Lower lobe of right lung (tissue), 2 donors: ENCODE results near the gene DST. TPM values are rescaled to one million over a fixed set of nuclear protein-coding genes. Genes with fewer than 3 reads are reported as not detected.

Experiments
- ATAC-seq, 2 donors: fragments of 200-7000 bp; cut with Tn5 transposase; one replicate each; pipeline ENCODE4 v1.9.1; 2020 to 2022; ENCODE audit warnings: mild to moderate bottlenecking in 2 of 2, moderate library complexity in 2 of 2
- DNase-seq: peaks from one replicate; pipeline ENCODE4 v3.0.0-alpha.2; 2020
- H3K27ac ChIP-seq: fragments of 200-600 bp; one replicate; pipeline ENCODE4 v1.8.0; 2022
- H3K27me3 ChIP-seq: fragments of 200-600 bp; one replicate; pipeline ENCODE4 v1.8.0; 2022; ENCODE audit warnings: low read depth
- H3K36me3 ChIP-seq: fragments of 200-600 bp; one replicate; pipeline ENCODE4 v1.8.0; 2022; ENCODE audit warnings: mild to moderate bottlenecking
- H3K4me1 ChIP-seq: fragments of 200-600 bp; one replicate; pipeline ENCODE4 v1.8.0; 2022
- H3K4me3 ChIP-seq: fragments of 200-600 bp; one replicate; pipeline ENCODE4 v1.8.0; 2022; ENCODE audit warnings: mild to moderate bottlenecking
- H3K9me3 ChIP-seq: fragments of 200-600 bp; one replicate; pipeline ENCODE4 v1.8.0; 2022
- intact Hi-C: fragments of 100-400 bp; cut with DNase I; formaldehyde crosslinking; loops from one replicate; pipeline ENCODE4 v1.11.0; 2022
- total RNA-seq: library from RNA; stranded (reverse); fragmentation: NEBNext Ultra II Directional; extraction: Animal tissue kit (Norgen Biotek cat#: 25700); gene quantifications from one replicate; pipeline ENCODE4 v1.2.1, GENCODE V29; 2021
- TF ChIP-seq, protein P1 (sequence below): fragments of 200-600 bp; IDR thresholded peaks from one replicate; pipeline ENCODE4 v1.8.0; 2022; ENCODE audit warnings: antibody characterized with exemption, mild to moderate bottlenecking
- donor health status: DM: no; HTN: yes; CAD: no; lungs with severe emphysema.

Gene DST
- total RNA-seq, 1 donor from 2014 or later: 327 TPM

DNA sequence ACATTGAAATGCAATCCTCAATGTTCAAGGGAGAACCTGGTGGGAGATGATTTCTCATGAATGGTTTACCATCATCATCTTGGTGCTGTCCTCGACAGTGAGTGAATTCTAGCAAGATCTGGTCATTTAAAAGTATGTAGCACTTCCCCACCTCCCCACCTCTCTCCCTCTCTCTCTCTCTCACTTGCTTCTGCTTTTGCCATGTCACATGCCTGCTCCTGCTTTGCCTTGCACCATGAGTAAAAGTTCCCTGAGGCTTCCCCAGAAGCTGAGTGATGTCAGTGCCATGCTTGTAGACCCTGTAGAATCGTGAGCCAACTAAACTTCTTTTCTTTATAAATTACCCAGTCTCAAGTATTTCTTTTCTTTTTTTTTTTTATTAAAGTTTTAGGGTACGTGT lies 60.5 kb downstream of the DST start:
- H3K4me3 ChIP-seq: no peak overlapping the region
- DNase-seq: no peak
- H3K27ac ChIP-seq: no peak overlapping the region
- intact Hi-C loops: no loop called here
- ATAC-seq: peak; percentile 23 to 52
- no peaks in the 10 kb centered on the region for H3K27me3 ChIP-seq
- no peaks in the 10 kb centered on the region for H3K9me3 ChIP-seq
- H3K36me3 ChIP-seq: no peaks in the 10 kb centered on the region
- TF ChIP-seq, protein P1, sequence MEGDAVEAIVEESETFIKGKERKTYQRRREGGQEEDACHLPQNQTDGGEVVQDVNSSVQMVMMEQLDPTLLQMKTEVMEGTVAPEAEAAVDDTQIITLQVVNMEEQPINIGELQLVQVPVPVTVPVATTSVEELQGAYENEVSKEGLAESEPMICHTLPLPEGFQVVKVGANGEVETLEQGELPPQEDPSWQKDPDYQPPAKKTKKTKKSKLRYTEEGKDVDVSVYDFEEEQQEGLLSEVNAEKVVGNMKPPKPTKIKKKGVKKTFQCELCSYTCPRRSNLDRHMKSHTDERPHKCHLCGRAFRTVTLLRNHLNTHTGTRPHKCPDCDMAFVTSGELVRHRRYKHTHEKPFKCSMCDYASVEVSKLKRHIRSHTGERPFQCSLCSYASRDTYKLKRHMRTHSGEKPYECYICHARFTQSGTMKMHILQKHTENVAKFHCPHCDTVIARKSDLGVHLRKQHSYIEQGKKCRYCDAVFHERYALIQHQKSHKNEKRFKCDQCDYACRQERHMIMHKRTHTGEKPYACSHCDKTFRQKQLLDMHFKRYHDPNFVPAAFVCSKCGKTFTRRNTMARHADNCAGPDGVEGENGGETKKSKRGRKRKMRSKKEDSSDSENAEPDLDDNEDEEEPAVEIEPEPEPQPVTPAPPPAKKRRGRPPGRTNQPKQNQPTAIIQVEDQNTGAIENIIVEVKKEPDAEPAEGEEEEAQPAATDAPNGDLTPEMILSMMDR: no peak
- H3K4me1 ChIP-seq: no peaks in the 10 kb centered on the region

DNA sequence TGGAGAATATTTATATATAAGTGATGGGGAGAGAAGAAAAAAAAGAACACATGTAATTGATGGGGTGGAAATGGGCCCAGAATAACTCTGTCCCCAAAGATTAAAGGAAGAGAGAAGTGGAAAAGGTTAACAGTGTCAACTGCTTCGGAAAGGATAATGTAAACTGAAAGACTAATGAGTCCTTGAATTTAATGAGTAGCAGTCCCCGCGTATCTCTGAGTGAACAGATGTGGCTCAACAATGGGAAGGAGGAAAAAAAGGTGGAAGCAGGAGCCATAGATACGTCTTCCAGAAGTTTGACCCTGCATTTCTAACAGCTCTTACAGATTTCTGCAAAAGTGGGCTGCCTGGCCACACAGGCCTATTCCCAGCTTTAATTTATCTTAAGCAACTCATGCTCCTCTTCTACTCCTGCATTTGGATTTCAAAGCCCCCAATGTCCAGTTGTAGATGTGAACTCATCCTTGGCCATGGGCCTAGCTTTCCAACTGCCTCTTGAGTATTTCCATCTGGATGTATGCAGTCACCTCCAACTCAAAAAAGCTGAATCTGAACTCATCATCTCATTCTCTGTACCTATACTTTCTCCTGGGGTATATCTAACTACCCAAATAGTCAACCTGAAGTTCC lies 61.3 kb downstream of the DST start:
- DNase-seq: no peak
- H3K36me3 ChIP-seq: peaks cover 5% of the 10 kb centered on the region

DNA sequence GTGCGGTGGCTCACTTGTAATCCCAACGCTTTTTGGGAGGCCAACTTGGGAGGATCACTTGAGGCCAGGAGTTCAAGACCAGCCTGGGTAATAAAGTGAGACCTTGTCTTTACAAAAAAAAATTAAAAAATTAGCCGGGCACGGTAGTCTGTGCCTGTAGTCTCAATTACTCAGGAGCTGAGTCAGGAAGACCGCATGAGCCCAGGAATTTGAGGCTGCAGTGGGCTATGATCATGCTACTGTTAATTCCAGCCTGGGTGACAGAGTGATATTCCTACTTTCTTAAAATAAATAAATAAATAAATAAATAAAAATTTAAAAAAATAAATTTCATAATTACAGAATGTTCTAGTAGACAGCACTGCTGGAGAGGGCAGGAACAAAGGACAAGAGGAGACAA lies 62.4 kb downstream of the DST start:
- TF ChIP-seq, protein P1: no peak
- intact Hi-C loops: no loop called here

More for the DNA sequence above, 61.3 kb downstream of the DST start:
- Histone ChIP-seq H3K4me3 (no peak overlapping the region), H3K27ac (no peak overlapping the region), H3K27me3 (no peaks in the 10 kb centered on the region), H3K4me1 (no peaks in the 10 kb centered on the region), H3K9me3 (no peaks in the 10 kb centered on the region)
- intact Hi-C loops: no loop called here
- no peak for ATAC-seq
- TF ChIP-seq, protein P1: no peak

DNA sequence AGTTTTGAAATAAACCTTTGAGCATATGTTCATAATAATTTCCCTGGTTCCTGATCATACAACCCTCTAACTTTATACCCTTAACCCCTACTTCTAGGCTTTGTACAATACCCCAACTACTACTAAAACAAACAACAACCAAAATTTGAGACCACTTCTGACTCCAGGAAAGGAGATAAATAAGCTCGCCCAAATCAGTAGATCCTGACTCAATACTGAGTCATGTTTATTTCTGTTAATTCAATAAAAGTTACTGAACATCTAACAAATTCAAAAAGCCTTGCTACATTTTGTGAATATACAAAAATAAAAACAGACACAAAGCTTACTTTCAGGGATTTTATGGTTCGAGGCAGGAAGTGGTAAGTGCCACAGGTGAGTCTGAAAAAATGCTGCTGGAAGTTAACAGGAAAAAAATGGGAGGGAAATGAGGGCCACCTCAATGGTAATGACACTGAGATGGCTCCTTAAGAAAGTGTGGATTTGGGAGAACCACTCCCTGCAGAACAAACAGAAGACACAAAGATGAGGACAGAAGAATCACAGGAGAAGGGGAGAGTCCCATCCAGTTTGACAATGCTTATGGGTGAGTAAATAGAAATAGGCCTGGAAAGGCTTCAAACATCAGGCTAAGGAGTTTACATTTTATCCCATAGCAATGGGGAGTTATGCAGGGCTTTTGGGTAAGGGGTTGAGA lies 63.4 kb downstream of the DST start:
- H3K27me3 ChIP-seq: no peaks in the 10 kb centered on the region
- TF ChIP-seq, protein P1: no peak
- ATAC-seq: no peak
- H3K4me1 ChIP-seq: no peaks in the 10 kb centered on the region
- intact Hi-C loops: no loop called here
- H3K4me3 ChIP-seq: no peak overlapping the region
- H3K9me3 ChIP-seq: no peaks in the 10 kb centered on the region
- H3K27ac ChIP-seq: no peak overlapping the region
- DNase-seq: no peak
- H3K36me3 ChIP-seq: peaks cover 12% of the 10 kb centered on the region

More for the DNA sequence above, 62.4 kb downstream of the DST start:
- DNase-seq (no peak), ATAC-seq (no peak)
- H3K36me3 ChIP-seq: peaks cover 12% of the 10 kb centered on the region
- no peaks in the 10 kb centered on the region for H3K27me3 ChIP-seq
- no peak overlapping the region for H3K4me3 ChIP-seq
- H3K9me3 ChIP-seq: no peaks in the 10 kb centered on the region
- H3K27ac ChIP-seq: no peak overlapping the region
- no peaks in the 10 kb centered on the region for H3K4me1 ChIP-seq

DNA sequence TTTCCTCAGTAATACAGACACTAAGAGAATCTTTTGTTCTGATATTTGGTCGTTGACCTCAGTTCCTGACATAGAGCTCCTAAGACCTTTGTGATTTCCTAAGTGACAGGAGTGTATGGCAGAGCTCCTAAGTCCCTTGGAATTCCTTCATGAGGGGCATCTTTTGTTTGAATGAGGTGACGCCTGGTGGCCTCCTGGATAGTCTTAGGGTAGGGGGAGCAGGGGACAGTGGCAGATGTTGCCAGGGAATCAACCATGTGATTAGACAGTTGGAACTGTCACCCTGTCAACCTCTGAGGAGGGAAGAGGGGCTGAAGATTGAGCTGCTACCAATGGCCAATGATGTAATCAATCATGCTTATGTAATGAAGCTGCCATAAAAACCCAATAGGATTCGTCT lies 67.0 kb downstream of the DST start:
- ATAC-seq: no peak
- TF ChIP-seq, protein P1: no peak

More for the DNA sequence above, 67.0 kb downstream of the DST start:
- no peaks in the 10 kb centered on the region for H3K4me1 ChIP-seq
- intact Hi-C loops: no loop called here
- no peak for DNase-seq
- H3K9me3 ChIP-seq: no peaks in the 10 kb centered on the region
- H3K27ac ChIP-seq: no peak overlapping the region
- no peaks in the 10 kb centered on the region for H3K27me3 ChIP-seq
- H3K36me3 ChIP-seq: peaks cover 16% of the 10 kb centered on the region
- no peak overlapping the region for H3K4me3 ChIP-seq
